ENCODE results near the gene PFKFB1. TPM values are rescaled to one million over a fixed set of nuclear protein-coding genes. Genes with fewer than 3 reads are reported as not detected.

The PFKFB1 gene
- total and polyA plus RNA-seq, 4 donors, result 2.9 to 19.2 (median 7.3) TPM

- no peaks in the 10 kb centered on the region for H3K36me3 ChIP-seq (ENCODE audit: control insufficient read depth in 4 of 4, insufficient read depth in 3 of 4, low read depth in 1 of 4, low read length in 3 of 4)
- no peak for TF ChIP-seq RAD21 (IDR thresholded peaks at IDR 0.05)
- TF ChIP-seq YY1 (IDR thresholded peaks at IDR 0.05), result peak; percentile 81
- TF ChIP-seq FOXA2 (IDR thresholded peaks at IDR 0.05), result no peak
- no peak for TF ChIP-seq FOXA1 (IDR thresholded peaks at IDR 0.05)
- no peak for TF ChIP-seq GABPA (IDR thresholded peaks at IDR 0.05 in 1 of 2, conservative IDR thresholded peaks at IDR 0.05 in 1 of 2)
- TF ChIP-seq NR2F2 (IDR thresholded peaks at IDR 0.05), result no peak
- peak; percentile 86 to 90 for TF ChIP-seq HNF4A (conservative IDR thresholded peaks at IDR 0.05)
- TF ChIP-seq SP1 (IDR thresholded peaks at IDR 0.05), result peak; percentile 90
- no peak for TF ChIP-seq REST (IDR thresholded peaks at IDR 0.05)
- TF ChIP-seq ZBTB33 (IDR thresholded peaks at IDR 0.05), result peak; percentile 25
- peak in 1 of 2 donors; percentile 33 for TF ChIP-seq EGR1 (IDR thresholded peaks at IDR 0.05; ENCODE audit: low read depth in 2 of 2)
- TF ChIP-seq RXRA (IDR thresholded peaks at IDR 0.05), result peak; percentile 97 to 98
- TF ChIP-seq ATF3 (IDR thresholded peaks at IDR 0.05), result peak; percentile 96
- TF ChIP-seq HNF4G (IDR thresholded peaks at IDR 0.05), result peak; percentile 50
- no peak for TF ChIP-seq CTCF (IDR thresholded peaks at IDR 0.05; ENCODE audit: low read depth, low read length, missing input control)
- peak; percentile 59 for TF ChIP-seq MAX (IDR thresholded peaks at IDR 0.05)
- TF ChIP-seq TAF1 (conservative IDR thresholded peaks at IDR 0.05), result no peak
- peak; percentile 98 for TF ChIP-seq JUND (IDR thresholded peaks at IDR 0.05)
- no peaks in the 10 kb centered on the region for H3K27me3 ChIP-seq (ENCODE audit: control insufficient read depth in 4 of 4, insufficient read depth in 4 of 4, low read length in 3 of 4)
- 41% methylated on average over 6 of the region's 6 CpGs for WGBS
- H3K9me3 ChIP-seq (ENCODE audit: control insufficient read depth in 4 of 4, low read length in 3 of 4), result no peaks in the 10 kb centered on the region
- no peak for DNase-seq (ENCODE audit: low spot score)
- peak overlapping the region; percentile 57 to 85 for H3K27ac ChIP-seq (ENCODE audit: low read depth in 1 of 2, low read length in 2 of 2)
- H3K9ac ChIP-seq (ENCODE audit: low read depth in 1 of 2, low read length in 2 of 2), result no peak overlapping the region
- H3K4me3 ChIP-seq (ENCODE audit: low read depth in 1 of 3, low read length in 3 of 3), result no peak overlapping the region
- H3K4me1 ChIP-seq (ENCODE audit: control insufficient read depth in 4 of 4, insufficient read depth in 4 of 4, low read length in 3 of 4), result peaks cover 0 to 22% (median 17%) of the 10 kb centered on the region in 4 donors
These were observed 822 bp upstream of the PFKFB1 start for GRCh38 chrX:54994668-54995351.
